SK-N-MC (cell line): ENCODE measurements around the gene GRIA1.

ENCODE experiments used
- EZH2 ChIP-seq: fragments of 200-600 bp; sonication (generic); IDR thresholded peaks from one replicate; pipeline ENCODE4 v1.6.1; 2017; ENCODE audit warnings: antibody characterized with exemption
- FOXP2 ChIP-seq: optimal IDR thresholded peaks from 2 replicates; pipeline ENCODE3; 2011; ENCODE audit warnings: mild to moderate bottlenecking, moderate library complexity; ENCODE audit not compliant: insufficient read depth; ENCODE audit errors: extremely low read length, control extremely low read depth
- POLR2AphosphoS5 ChIP-seq: IDR thresholded peaks from 2 replicates; pipeline ENCODE4 v1.6.1; 2012; ENCODE audit warnings: mild to moderate bottlenecking, low read depth, low read length, borderline replicate concordance

GRCh38 chr5:153447534-153447933, 42.9 kb upstream of the GRIA1 start:
- TF ChIP-seq EZH2, result no peak
- TF ChIP-seq POLR2AphosphoS5, result no peak
- no peak for TF ChIP-seq FOXP2
